ENCODE data around the gene NBPF1. TPM values are rescaled to one million over a fixed set of nuclear protein-coding genes. Genes with fewer than 3 reads are reported as not detected.
"Not testable (repeated sequence)": the region's sequence is repeated elsewhere in the genome, so short reads cannot be mapped to it uniquely, and the experiment has no call there.

The NBPF1 gene
- total RNA-seq, 1 donor from 2014 or later = 69.9 TPM

DNA sequence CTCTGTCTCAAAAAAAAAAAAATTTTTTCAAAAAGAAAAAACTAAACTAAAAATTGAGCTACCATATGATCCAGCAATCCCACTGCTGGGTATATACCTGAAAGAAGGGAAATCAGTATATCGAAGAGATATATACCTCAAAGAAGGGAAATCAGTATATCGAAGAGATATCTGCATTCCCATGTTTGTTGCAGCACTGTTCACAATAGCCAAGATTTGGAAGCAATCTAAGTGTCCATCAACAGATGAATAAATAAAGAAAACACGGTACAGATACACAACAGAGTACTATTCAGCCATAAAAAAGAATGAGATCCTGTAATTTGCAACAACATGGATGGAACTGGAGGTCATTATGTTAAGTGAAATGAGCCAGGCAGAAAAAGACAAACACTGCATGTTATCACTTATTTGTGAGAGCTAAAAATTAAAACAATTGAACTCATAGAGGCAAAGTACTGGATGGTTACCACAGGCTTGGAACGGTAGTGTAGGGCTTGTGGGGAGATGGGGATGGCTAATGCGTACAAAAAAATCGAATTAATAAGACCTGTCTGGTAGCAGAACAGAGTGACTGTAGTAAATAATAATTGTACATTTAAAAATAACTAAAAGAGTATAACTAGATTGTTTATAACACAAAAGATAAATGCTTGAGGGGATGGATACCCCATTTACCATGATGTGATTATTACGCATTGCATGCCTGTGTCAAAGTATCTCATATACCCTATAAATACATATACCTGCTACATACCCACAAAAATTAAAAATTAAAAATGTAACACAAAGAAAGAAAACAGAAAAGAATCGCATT is 28.0 kb upstream of the NBPF1 start:
- Histone ChIP-seq H3K79me2 (ENCODE audit: low read depth) (peaks cover 59% of the 10 kb centered on the region), H4K20me1 (ENCODE audit: low read depth) (peaks cover 10% of the 10 kb centered on the region), H3K4me1 (peaks cover 17% of the 10 kb centered on the region)
- DNase-seq (ENCODE audit: low spot score); H3F3A ChIP-seq (ENCODE audit: low read depth); H3K9ac ChIP-seq; H3K27ac ChIP-seq; H3K9me3 ChIP-seq (ENCODE audit: low read depth); H3K4me3 ChIP-seq; H3K27me3 ChIP-seq; H3K4me3 Mint-ChIP-seq; H3K9me3 Mint-ChIP-seq; H3K27ac Mint-ChIP-seq; H3K36me3 Mint-ChIP-seq; H3K36me3 ChIP-seq; H3K4me1 Mint-ChIP-seq; H3K27me3 Mint-ChIP-seq (ENCODE audit: insufficient read depth, low read depth); H2AFZ ChIP-seq (replicated peaks); H3K4me2 ChIP-seq: not testable (repeated sequence)

DNA sequence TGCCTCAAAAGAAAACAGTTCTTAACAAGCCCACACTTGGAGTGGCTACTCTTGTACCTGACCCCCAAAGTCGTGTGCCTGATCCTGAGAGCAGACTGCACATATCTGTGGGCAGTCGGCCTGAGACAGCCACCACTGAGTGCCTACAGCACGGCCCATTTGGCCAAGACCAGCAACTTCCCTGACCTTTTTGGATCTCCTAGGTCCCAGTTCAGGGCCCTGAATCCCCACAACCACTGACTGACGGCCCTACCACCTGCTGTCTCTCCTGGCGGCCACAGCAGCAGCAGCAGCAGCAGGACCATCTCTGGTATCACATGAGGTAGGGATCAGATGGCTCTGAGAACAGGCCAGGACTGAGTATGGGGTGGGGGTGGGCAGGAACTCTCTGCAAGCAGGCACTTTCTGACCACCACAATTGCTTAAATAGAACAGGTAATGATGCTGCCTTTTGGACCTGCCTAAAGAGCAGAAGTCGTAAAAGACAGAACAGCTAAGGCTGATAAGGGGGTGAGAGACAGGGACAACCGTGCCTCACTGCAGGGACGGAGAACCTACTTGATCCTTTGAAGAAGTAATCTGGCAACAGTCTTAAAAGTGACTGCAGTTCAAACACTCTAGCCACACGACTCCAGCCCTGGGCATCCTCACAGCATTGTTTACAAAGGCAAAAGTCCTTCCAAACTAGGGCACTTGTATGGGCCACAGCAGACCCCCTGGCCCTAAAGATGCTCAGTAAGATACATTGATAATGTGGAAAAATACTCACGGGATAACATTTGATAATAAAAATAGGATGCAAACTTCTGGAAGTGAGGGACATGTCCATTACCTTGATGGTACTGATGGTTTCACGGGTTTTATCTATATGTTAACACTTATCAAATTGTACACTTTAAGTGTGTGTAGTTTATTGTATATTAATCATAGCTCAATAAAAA is 26.0 kb upstream of the NBPF1 start:
- not testable (repeated sequence) for H3K4me2 ChIP-seq; H2AFZ ChIP-seq (replicated peaks); H3K27ac ChIP-seq; H3K27ac Mint-ChIP-seq; H3K27me3 ChIP-seq; H3K4me1 Mint-ChIP-seq; H3K36me3 ChIP-seq; H3K27me3 Mint-ChIP-seq (ENCODE audit: insufficient read depth, low read depth); H3K9me3 Mint-ChIP-seq; H3K36me3 Mint-ChIP-seq; H3K4me3 ChIP-seq; H3K4me3 Mint-ChIP-seq; H3K9me3 ChIP-seq (ENCODE audit: low read depth); DNase-seq (ENCODE audit: low spot score); H3F3A ChIP-seq (ENCODE audit: low read depth)
- H3K9ac ChIP-seq = peak overlapping the region; percentile 5
- peaks cover 10% of the 10 kb centered on the region for H3K4me1 ChIP-seq
- H3K79me2 ChIP-seq (ENCODE audit: low read depth) = peaks cover 71% of the 10 kb centered on the region
- peaks cover 10% of the 10 kb centered on the region for H4K20me1 ChIP-seq (ENCODE audit: low read depth)

DNA sequence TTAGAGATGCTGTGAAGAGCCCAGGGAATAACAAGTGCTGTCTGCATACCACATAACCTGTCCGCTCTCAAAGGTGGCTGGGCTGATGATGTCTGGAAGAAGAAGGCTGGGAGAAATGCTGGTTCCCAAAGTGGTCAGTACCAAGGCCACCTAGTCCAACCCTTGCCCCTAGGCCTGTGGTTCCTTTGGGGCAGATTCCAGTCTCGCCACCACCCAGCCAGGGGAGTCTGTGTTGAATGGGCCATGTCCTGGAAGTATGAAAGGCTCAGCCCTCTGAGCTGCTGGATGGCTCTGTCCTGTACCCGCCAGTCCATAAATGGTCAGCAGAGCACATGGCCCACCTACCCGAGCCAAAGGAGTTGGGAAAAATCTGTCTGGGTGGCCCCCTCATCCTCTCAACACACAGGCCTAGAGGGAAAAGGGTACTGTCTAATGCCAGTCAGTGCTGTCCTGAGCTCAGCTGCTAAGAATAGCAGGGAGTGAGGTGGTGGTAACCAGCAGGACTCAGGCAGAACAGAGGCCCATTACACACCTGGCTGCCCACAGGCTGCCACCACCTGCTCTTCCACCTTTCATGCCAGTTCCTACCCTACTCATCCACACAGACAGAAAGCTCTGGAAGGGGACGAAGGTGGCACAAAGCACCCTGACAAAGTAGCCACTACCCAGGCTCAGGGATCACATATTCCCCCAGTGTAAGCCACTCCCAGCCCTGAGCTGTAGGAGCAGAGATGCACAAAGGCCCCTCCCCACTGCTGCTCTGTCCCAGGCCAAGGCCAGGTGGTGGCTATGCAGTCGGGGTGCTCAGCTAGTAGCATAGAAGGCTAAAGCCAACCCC is 24.8 kb upstream of the NBPF1 start:
- peaks cover 13% of the 10 kb centered on the region for H3K36me3 Mint-ChIP-seq
- H3K9me3 Mint-ChIP-seq; H3K4me2 ChIP-seq; H3K27ac ChIP-seq; H3K4me1 Mint-ChIP-seq; H3K4me1 ChIP-seq; H3K4me3 Mint-ChIP-seq; H3K27me3 ChIP-seq; H3K27me3 Mint-ChIP-seq (ENCODE audit: insufficient read depth, low read depth); H3K9ac ChIP-seq; H3K4me3 ChIP-seq; DNase-seq (ENCODE audit: low spot score); H2AFZ ChIP-seq (replicated peaks); H3K36me3 ChIP-seq; H3K9me3 ChIP-seq (ENCODE audit: low read depth); H3K27ac Mint-ChIP-seq; H3F3A ChIP-seq (ENCODE audit: low read depth): not testable (repeated sequence)
- Histone ChIP-seq H4K20me1 (ENCODE audit: low read depth) (peaks cover 14% of the 10 kb centered on the region), H3K79me2 (ENCODE audit: low read depth) (peaks cover 59% of the 10 kb centered on the region)

DNA sequence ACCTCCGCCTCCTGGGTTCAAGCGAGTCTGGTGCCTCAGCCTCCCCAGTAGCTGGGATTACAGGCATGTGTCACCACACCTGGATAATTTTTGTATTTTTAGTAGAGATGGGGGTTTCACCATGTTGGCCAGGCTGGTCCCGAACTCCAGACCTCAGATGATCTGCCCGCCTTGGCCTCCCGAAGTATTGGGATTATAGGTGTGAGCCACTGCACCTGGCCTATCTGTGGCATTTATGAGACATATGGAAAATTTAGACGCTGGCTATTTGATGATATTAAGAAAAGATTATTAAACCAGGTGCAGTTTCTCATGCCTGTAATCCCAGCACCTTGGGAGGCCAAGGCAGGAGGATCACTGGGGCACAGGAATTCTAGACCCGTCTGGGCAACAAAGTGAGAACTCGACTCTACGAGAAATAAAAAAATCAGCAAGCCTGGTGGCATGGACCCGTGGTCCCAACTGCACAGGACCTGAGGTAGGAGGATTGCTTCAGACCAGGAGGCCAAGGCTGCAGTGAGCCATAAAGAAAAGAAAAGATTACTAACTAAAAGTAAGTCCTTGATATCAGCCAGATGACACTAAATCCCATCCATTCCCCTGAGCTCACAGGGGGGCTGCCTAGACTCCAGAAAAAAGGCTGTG is 23.3 kb upstream of the NBPF1 start:
- H2AFZ ChIP-seq (replicated peaks); H3K4me1 ChIP-seq; H3K27me3 Mint-ChIP-seq (ENCODE audit: insufficient read depth, low read depth); H3K36me3 ChIP-seq; H3K4me1 Mint-ChIP-seq; H3K4me3 ChIP-seq; H3K9me3 ChIP-seq (ENCODE audit: low read depth); DNase-seq (ENCODE audit: low spot score); H3K27ac Mint-ChIP-seq; H3K27me3 ChIP-seq; H3F3A ChIP-seq (ENCODE audit: low read depth); H3K4me2 ChIP-seq; H3K27ac ChIP-seq; H3K4me3 Mint-ChIP-seq; H3K9me3 Mint-ChIP-seq; H3K9ac ChIP-seq: not testable (repeated sequence)
- Histone ChIP-seq H3K79me2 (ENCODE audit: low read depth) (peaks cover 46% of the 10 kb centered on the region), H4K20me1 (ENCODE audit: low read depth) (peaks cover 14% of the 10 kb centered on the region)
- H3K36me3 Mint-ChIP-seq = peaks cover 22% of the 10 kb centered on the region

DNA sequence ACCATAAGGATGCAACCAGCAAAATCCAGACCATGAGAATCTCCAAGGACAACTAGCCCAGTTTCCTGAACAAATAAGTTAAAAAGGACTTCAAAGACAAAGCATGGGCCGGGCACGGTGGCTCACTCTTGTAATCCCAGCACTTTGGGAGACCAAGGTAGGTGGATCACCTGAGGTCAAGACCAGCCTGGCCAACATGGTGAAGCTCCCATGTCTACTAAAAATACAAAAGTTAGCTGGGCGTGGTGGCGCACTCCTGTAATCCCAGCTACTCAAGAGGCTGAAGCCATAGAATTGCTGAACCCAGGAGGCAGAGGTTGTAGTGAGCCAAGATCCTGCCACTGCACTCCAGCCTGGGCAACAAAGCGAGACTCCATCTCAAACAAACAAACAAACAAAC is 22.6 kb upstream of the NBPF1 start:
- not testable (repeated sequence) for H3K36me3 ChIP-seq; H3K4me3 Mint-ChIP-seq; H3K4me2 ChIP-seq; H3K27me3 ChIP-seq; H3K9me3 ChIP-seq (ENCODE audit: low read depth); H3K4me1 ChIP-seq; DNase-seq (ENCODE audit: low spot score); H3K27me3 Mint-ChIP-seq (ENCODE audit: insufficient read depth, low read depth); H2AFZ ChIP-seq (replicated peaks); H3K4me1 Mint-ChIP-seq; H3K9me3 Mint-ChIP-seq; H3F3A ChIP-seq (ENCODE audit: low read depth); H3K9ac ChIP-seq; H3K4me3 ChIP-seq; H3K27ac ChIP-seq; H3K27ac Mint-ChIP-seq
- H3K36me3 Mint-ChIP-seq = peaks cover 27% of the 10 kb centered on the region
- peaks cover 39% of the 10 kb centered on the region for H3K79me2 ChIP-seq (ENCODE audit: low read depth)
- H4K20me1 ChIP-seq (ENCODE audit: low read depth) = peaks cover 14% of the 10 kb centered on the region

DNA sequence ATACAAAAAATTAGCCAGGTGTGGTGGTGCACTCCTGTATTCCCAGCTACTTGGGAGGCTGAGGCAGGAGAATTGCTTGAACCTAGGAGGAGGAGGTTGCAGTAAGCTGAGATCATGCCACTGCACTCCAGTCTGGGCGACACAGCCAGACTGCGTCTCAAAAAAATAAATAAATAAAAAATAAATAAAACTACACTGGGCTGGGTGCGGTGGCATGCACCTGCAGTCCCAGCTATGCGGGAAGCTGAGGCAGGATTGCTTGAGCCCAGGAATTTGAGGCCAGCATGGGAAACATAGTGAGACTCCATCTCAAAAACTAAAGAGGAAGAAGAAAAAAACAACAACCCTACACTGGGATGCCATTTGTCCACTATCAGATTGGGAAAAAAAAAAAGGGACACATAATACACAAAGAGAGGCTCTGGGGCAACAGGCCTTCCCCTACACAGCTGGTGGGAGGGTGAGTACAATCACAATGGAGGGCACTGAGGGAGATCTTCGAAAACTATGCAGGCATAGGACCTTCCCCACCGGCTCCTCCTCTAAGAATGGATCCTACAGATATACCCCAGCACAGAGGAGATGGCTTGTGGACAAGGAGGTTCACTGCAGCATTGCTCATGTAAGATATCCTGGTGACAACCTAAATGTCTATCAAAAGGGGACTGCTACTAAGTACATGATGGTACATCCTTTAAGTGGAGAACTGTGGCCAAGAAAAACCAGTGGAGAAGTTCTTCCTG is 20.3 kb upstream of the NBPF1 start:
- not testable (repeated sequence) for H3K4me1 ChIP-seq; H4K20me1 ChIP-seq (ENCODE audit: low read depth); H3K36me3 ChIP-seq; H3K9me3 Mint-ChIP-seq; H3F3A ChIP-seq (ENCODE audit: low read depth); DNase-seq (ENCODE audit: low spot score); H3K4me3 ChIP-seq; H2AFZ ChIP-seq (replicated peaks); H3K4me2 ChIP-seq; H3K9me3 ChIP-seq (ENCODE audit: low read depth); H3K27me3 ChIP-seq; H3K4me3 Mint-ChIP-seq; H3K27ac ChIP-seq; H3K27me3 Mint-ChIP-seq (ENCODE audit: insufficient read depth, low read depth); H3K9ac ChIP-seq
- peak overlapping the region; percentile 61 for H3K27ac Mint-ChIP-seq
- H3K36me3 Mint-ChIP-seq = peaks cover 42% of the 10 kb centered on the region
- H3K4me1 Mint-ChIP-seq = peaks cover 10% of the 10 kb centered on the region
- H3K79me2 ChIP-seq (ENCODE audit: low read depth) = peaks cover 23% of the 10 kb centered on the region

Measured in neural progenitor cell (in vitro differentiated cells).